ENCODE results near the gene PXK.

PXK gene

GRCh38 chr3:58414538-58415197, 82.0 kb downstream of the PXK start:
- Mint-ChIP-seq H3K27me3 (no peaks in the 10 kb centered on the region), H3K27ac (no peak overlapping the region), H3K36me3 (peaks cover 10% of the 10 kb centered on the region), H3K4me3 (no peak overlapping the region), H3K9me3 (no peaks in the 10 kb centered on the region), H3K4me1 (peaks cover 14% of the 10 kb centered on the region)
- DNase-seq (ENCODE audit: low spot score in 2 of 2), result peak; percentile 62 to 66
- ATAC-seq (ENCODE audit: low read depth), result peak; percentile 69

- Mint-ChIP-seq H3K4me1 (peaks cover 26% of the 10 kb centered on the region), H3K9me3 (no peaks in the 10 kb centered on the region), H3K27ac (peak overlapping the region; percentile 24), H3K27me3 (no peaks in the 10 kb centered on the region), H3K4me3 (no peak overlapping the region), H3K36me3 (peaks cover 4% of the 10 kb centered on the region)
- ATAC-seq (ENCODE audit: low read depth) (no peak), DNase-seq (ENCODE audit: low spot score in 2 of 2) (no peak)
These were observed 83.5 kb downstream of the PXK start for GRCh38 chr3:58416191-58416590.

DNA sequence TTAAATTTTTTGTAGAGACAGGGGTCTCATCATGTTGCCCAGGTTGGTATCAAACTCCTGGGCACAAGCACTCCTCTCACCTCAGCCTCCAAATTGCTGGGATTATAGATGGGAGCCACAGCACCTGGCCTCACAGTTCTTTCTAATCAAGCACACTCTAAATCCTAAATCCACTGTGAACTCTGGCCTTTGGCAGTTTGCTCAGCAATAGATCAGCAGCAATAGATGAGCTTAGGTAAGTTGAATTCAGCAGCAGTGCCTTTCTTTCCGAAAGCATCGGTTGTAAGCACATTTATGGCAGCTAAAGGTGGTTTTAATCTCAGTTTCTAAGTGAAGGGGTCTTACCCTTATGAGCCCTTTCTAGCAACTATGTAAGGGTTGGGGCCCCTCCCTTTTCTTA, 84.4 kb downstream of the PXK start:
- no peak overlapping the region for H3K4me3 Mint-ChIP-seq
- no peaks in the 10 kb centered on the region for H3K9me3 Mint-ChIP-seq
- no peak for DNase-seq (ENCODE audit: low spot score in 2 of 2)
- H3K27ac Mint-ChIP-seq, result no peak overlapping the region
- ATAC-seq (ENCODE audit: low read depth), result no peak
- H3K27me3 Mint-ChIP-seq, result no peaks in the 10 kb centered on the region
- H3K4me1 Mint-ChIP-seq, result peaks cover 25% of the 10 kb centered on the region
- peaks cover 9% of the 10 kb centered on the region for H3K36me3 Mint-ChIP-seq

GRCh38 chr3:58418227-58418626, 85.5 kb downstream of the PXK start:
- Mint-ChIP-seq H3K4me3 (peak overlapping the region; percentile 43), H3K9me3 (no peaks in the 10 kb centered on the region), H3K27ac (peak overlapping the region; percentile 84), H3K27me3 (no peaks in the 10 kb centered on the region), H3K36me3 (peaks cover 9% of the 10 kb centered on the region), H3K4me1 (peaks cover 25% of the 10 kb centered on the region)
- ATAC-seq (ENCODE audit: low read depth) (no peak), DNase-seq (ENCODE audit: low spot score in 2 of 2) (no peak)

GRCh38 chr3:58419780-58420507, 87.3 kb downstream of the PXK start:
- peak overlapping the region; percentile 84 for H3K27ac Mint-ChIP-seq
- peaks cover 11% of the 10 kb centered on the region for H3K36me3 Mint-ChIP-seq
- DNase-seq (ENCODE audit: low spot score in 2 of 2) (no peak), ATAC-seq (ENCODE audit: low read depth) (peak; percentile 80)
- H3K4me3 Mint-ChIP-seq, result peak overlapping the region; percentile 7
- H3K4me1 Mint-ChIP-seq, result peaks cover 25% of the 10 kb centered on the region
- H3K9me3 Mint-ChIP-seq, result no peaks in the 10 kb centered on the region
- no peaks in the 10 kb centered on the region for H3K27me3 Mint-ChIP-seq

- no peaks in the 10 kb centered on the region for H3K9me3 Mint-ChIP-seq
- peaks cover 25% of the 10 kb centered on the region for H3K4me1 Mint-ChIP-seq
- ATAC-seq (ENCODE audit: low read depth) (no peak), DNase-seq (ENCODE audit: low spot score in 2 of 2) (no peak)
- H3K27ac Mint-ChIP-seq, result peak overlapping the region; percentile 84
- no peak overlapping the region for H3K4me3 Mint-ChIP-seq
- H3K36me3 Mint-ChIP-seq, result peaks cover 16% of the 10 kb centered on the region
- H3K27me3 Mint-ChIP-seq, result no peaks in the 10 kb centered on the region
These were observed 88.3 kb downstream of the PXK start for GRCh38 chr3:58421004-58421403.

DNA sequence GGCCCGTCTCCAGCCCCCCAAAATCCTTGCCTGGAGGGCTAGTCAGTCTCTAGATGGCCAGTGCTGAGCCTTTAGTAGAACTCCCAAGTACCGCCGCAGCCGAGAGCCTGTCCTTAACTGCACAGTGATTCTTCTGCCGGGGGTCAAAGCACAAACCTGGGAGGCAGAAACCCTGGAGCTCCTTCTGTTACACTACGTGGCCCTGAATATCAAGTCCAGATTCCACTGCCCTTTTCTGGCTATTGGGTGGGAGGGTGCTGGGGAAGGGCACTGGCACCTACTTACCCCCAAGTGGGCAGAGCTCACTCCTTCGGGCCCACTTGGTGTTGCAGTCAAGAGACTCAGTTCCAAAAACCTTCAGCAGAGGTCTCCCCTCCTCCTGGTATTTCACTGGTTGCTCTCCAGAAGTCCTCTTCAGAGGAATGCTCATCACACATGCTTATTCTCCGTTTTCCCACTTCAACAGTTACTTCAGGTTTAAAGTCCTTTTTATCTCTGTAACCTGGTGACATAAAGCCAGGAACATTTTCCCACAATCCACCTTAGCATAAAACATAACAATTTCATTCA, 90.1 kb downstream of the PXK start:
- Mint-ChIP-seq H3K4me3 (no peak overlapping the region), H3K36me3 (peaks cover 16% of the 10 kb centered on the region), H3K27me3 (no peaks in the 10 kb centered on the region), H3K27ac (peak overlapping the region; percentile 83), H3K9me3 (no peaks in the 10 kb centered on the region), H3K4me1 (peaks cover 25% of the 10 kb centered on the region)
- no peak for DNase-seq (ENCODE audit: low spot score in 2 of 2)
- no peak for ATAC-seq (ENCODE audit: low read depth)

- ATAC-seq (ENCODE audit: low read depth) (no peak), DNase-seq (ENCODE audit: low spot score in 2 of 2) (no peak)
- Mint-ChIP-seq H3K4me3 (no peak overlapping the region), H3K27me3 (no peaks in the 10 kb centered on the region), H3K4me1 (peaks cover 17% of the 10 kb centered on the region), H3K9me3 (no peaks in the 10 kb centered on the region), H3K27ac (no peak overlapping the region), H3K36me3 (peaks cover 22% of the 10 kb centered on the region)
These were observed 91.9 kb downstream of the PXK start for GRCh38 chr3:58424613-58425012.

DNA sequence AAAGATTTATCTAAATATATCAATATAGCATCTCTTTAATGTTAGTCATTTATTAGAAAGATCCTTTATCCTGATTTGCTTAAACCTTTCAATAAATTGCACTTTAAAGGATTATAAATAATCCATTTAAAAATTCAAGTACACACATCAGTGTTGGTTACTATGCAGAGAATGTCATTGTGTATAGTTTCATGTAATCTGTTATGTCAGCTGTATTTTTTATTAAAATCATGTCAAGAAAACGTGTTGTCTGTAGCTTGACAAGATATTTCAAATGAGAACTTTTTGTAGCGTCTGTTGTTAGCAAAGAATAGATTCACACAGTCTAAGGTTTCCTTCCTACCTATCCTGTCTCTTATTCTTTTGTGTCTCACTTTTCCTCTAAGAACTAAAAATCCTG, 93.1 kb downstream of the PXK start:
- Mint-ChIP-seq H3K4me1 (peaks cover 10% of the 10 kb centered on the region), H3K4me3 (no peak overlapping the region), H3K36me3 (peaks cover 20% of the 10 kb centered on the region), H3K27ac (no peak overlapping the region), H3K9me3 (no peaks in the 10 kb centered on the region), H3K27me3 (no peaks in the 10 kb centered on the region)
- ATAC-seq (ENCODE audit: low read depth) (no peak), DNase-seq (ENCODE audit: low spot score in 2 of 2) (no peak)

DNA sequence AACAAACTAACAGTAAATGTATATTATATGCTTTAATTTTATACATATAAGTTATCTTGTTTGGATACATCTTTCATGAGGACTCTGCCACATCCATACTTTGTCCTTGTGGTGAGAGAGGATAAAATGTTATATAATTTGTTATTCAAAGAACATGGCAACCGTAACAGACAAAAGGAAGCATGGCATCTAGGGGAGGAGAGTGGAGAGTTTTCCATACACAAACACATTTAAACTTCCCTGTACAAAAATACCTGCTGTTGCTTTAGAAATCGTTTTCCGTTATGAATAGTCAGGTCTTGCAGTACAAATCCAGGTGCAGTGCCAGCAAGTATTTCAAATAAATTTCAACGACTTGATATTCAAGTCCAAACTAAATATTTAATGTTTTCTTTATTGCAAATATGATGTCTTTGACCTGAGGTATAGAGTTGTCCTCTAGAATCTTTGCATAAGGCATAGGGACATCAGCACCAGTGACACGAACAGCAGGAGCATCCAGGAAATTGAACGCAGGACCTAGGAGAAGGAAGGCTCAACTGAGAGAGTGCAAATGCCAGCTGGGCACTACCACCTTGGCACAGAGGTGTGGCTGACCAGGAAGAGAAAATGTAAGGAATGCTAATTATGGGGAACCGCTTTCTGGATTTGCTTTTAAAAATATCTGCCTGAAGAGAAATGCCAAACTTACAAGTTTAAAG, 95.1 kb downstream of the PXK start:
- Mint-ChIP-seq H3K36me3 (peaks cover 18% of the 10 kb centered on the region), H3K27me3 (no peaks in the 10 kb centered on the region), H3K4me3 (no peak overlapping the region), H3K4me1 (peaks cover 8% of the 10 kb centered on the region), H3K27ac (no peak overlapping the region), H3K9me3 (no peaks in the 10 kb centered on the region)
- DNase-seq (ENCODE audit: low spot score in 2 of 2) (no peak), ATAC-seq (ENCODE audit: low read depth) (no peak)

DNA sequence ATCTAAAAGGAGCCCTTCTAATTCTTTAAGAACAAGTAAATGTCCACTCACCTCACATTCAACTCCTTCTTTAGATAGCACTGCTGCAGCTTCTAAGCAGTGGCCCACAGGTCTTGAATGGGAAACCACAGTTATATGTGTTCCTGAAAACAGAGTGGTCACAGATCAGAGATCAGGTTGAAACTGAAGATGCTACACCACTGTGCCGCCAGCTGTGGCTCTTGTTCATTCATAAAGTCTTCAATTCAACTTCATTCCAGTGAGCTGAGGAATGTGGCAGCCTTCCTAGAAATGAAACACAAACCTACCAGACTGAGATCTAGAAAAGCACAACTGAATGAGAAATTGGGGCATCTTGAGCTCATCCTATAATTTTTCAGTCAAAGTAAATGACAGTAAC, 97.0 kb downstream of the PXK start:
- Mint-ChIP-seq H3K27me3 (no peaks in the 10 kb centered on the region), H3K4me1 (peaks cover 19% of the 10 kb centered on the region), H3K9me3 (no peaks in the 10 kb centered on the region), H3K36me3 (peaks cover 15% of the 10 kb centered on the region), H3K4me3 (no peak overlapping the region), H3K27ac (peak overlapping the region; percentile 20)
- ATAC-seq (ENCODE audit: low read depth) (no peak), DNase-seq (ENCODE audit: low spot score in 2 of 2) (no peak)

- H3K9me3 Mint-ChIP-seq, result no peaks in the 10 kb centered on the region
- peaks cover 8% of the 10 kb centered on the region for H3K36me3 Mint-ChIP-seq
- H3K4me1 Mint-ChIP-seq, result peaks cover 18% of the 10 kb centered on the region
- ATAC-seq (ENCODE audit: low read depth), result no peak
- H3K4me3 Mint-ChIP-seq, result peak overlapping the region; percentile 91
- H3K27ac Mint-ChIP-seq, result peak overlapping the region; percentile 93
- H3K27me3 Mint-ChIP-seq, result no peaks in the 10 kb centered on the region
- DNase-seq (ENCODE audit: low spot score in 2 of 2), result no peak
These were observed 100.2 kb downstream of the PXK start for GRCh38 chr3:58432905-58433304.

GRCh38 chr3:58433400-58434167, 100.9 kb downstream of the PXK start, which contains the start of gene PDHB:
TSS of gene PDHB (minus strand) at chr3:58433832. CDS start at chr3:58433809, 23 bp downstream.
- peak within 1 kb of the TSS; percentile 91 for H3K4me3 Mint-ChIP-seq
- peak within 1 kb of the TSS; percentile 93 for H3K27ac Mint-ChIP-seq
- H3K36me3 Mint-ChIP-seq, result peaks cover 6% of the 10 kb centered on the region
- ATAC-seq (ENCODE audit: low read depth) (peak; percentile 93), DNase-seq (ENCODE audit: low spot score in 2 of 2) (peak; percentile 81 to 82)
- H3K27me3 Mint-ChIP-seq, result no peaks in the 10 kb centered on the region
- H3K4me1 Mint-ChIP-seq, result peaks cover 16% of the 10 kb centered on the region
- no peaks in the 10 kb centered on the region for H3K9me3 Mint-ChIP-seq
